ENCODE results near the gene FRS3. TPM values are rescaled to one million over a fixed set of nuclear protein-coding genes. Genes with fewer than 3 reads are reported as not detected.

Gene FRS3
- total and polyA plus RNA-seq, 9 of the 15 experiments (the other 6 are each of a cell fraction or from before 2014, with no cell fraction given): 0.03 to 3.7 (median 1.6) TPM

DNA sequence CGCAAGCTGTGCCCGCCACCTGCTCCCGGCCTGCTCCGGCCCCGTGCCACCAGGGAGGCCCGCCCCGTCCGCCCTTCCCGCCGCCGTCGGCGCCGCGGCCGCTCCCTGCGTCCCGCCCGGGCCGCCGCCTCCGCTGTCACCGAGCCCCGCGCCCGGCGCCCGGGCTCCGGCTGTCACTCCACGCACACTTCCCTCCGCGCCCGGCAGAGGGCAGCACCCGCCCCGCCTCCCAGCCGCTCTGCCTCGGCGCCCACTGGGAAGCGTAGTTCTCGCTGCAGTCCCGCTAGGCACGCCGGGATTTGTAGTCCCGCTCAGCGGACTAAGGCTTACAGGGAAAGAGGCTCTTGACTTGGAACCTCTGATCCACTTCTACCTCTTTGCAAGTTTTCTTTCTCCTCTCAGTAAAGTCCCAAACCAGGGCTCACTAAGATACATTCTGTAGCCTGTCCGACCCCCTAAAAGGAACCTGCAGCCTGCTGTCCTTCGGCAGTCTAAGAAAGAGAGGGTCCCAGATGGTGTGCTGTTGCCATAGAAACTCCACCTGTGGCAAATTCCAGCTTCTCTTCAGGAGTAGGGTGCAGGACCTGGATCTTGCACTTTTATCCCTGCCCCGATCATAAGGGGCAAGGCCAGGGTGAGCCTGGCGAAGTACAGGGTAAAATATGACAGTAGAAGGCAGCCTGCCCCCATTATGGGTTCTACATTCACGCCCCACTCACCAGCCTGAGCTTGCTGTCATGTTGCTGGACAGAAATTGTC lies 44.1 kb downstream of the FRS3 start, which contains the start of gene TFEB (continued):
- TF ChIP-seq, protein P1, sequence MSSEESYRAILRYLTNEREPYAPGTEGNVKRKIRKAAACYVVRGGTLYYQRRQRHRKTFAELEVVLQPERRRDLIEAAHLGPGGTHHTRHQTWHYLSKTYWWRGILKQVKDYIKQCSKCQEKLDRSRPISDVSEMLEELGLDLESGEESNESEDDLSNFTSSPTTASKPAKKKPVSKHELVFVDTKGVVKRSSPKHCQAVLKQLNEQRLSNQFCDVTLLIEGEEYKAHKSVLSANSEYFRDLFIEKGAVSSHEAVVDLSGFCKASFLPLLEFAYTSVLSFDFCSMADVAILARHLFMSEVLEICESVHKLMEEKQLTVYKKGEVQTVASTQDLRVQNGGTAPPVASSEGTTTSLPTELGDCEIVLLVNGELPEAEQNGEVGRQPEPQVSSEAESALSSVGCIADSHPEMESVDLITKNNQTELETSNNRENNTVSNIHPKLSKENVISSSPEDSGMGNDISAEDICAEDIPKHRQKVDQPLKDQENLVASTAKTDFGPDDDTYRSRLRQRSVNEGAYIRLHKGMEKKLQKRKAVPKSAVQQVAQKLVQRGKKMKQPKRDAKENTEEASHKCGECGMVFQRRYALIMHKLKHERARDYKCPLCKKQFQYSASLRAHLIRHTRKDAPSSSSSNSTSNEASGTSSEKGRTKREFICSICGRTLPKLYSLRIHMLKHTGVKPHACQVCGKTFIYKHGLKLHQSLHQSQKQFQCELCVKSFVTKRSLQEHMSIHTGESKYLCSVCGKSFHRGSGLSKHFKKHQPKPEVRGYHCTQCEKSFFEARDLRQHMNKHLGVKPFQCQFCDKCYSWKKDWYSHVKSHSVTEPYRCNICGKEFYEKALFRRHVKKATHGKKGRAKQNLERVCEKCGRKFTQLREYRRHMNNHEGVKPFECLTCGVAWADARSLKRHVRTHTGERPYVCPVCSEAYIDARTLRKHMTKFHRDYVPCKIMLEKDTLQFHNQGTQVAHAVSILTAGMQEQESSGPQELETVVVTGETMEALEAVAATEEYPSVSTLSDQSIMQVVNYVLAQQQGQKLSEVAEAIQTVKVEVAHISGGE (CRISPR knock-in tag; IDR thresholded peaks at IDR 0.05): peak in 1 of 3 experiments; percentile 72; a peak in 1 of 6 replicates
- no peak for TF ChIP-seq SMAD2 (IDR thresholded peaks at IDR 0.05; ENCODE audit: low read depth, low read length)
- TF ChIP-seq CEBPB (tag; IDR thresholded peaks at IDR 0.05): no peak
- TF ChIP-seq, protein P2, sequence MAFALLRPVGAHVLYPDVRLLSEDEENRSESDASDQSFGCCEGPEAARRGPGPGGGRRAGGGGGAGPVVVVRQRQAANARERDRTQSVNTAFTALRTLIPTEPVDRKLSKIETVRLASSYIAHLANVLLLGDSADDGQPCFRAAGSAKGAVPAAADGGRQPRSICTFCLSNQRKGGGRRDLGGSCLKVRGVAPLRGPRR (CRISPR knock-in tag; IDR thresholded peaks at IDR 0.05): no peak
- TF ChIP-seq ZNF143 (CRISPR knock-in tag; IDR thresholded peaks at IDR 0.05): peak; percentile 95
- peak; percentile 57; the same call in 1 of the 2 replicates for TF ChIP-seq BHLHE40 (IDR thresholded peaks at IDR 0.05; ENCODE audit: low read length)
- TF ChIP-seq TAF15 (IDR thresholded peaks at IDR 0.05; ENCODE audit: low read depth, low read length): no peak
- TF ChIP-seq NR4A1 (CRISPR knock-in tag; IDR thresholded peaks at IDR 0.05): no peak
- TF ChIP-seq NR4A1 (tag; IDR thresholded peaks at IDR 0.05): peak; percentile 41; the same call in 1 of the 2 replicates
- no peak for TF ChIP-seq HEY1 (CRISPR knock-in tag; IDR thresholded peaks at IDR 0.05; ENCODE audit: borderline replicate concordance)
- peak; percentile 87 for TF ChIP-seq HNRNPLL (IDR thresholded peaks at IDR 0.05; ENCODE audit: low read depth, low read length, poor library complexity, severe bottlenecking)
- TF ChIP-seq SMC3 (conservative IDR thresholded peaks at IDR 0.05; ENCODE audit: insufficient read depth, low read depth, low read length): peak; percentile 77
- no peak for TF ChIP-seq CSDE1 (IDR thresholded peaks at IDR 0.05)
- TF ChIP-seq, protein P3, sequence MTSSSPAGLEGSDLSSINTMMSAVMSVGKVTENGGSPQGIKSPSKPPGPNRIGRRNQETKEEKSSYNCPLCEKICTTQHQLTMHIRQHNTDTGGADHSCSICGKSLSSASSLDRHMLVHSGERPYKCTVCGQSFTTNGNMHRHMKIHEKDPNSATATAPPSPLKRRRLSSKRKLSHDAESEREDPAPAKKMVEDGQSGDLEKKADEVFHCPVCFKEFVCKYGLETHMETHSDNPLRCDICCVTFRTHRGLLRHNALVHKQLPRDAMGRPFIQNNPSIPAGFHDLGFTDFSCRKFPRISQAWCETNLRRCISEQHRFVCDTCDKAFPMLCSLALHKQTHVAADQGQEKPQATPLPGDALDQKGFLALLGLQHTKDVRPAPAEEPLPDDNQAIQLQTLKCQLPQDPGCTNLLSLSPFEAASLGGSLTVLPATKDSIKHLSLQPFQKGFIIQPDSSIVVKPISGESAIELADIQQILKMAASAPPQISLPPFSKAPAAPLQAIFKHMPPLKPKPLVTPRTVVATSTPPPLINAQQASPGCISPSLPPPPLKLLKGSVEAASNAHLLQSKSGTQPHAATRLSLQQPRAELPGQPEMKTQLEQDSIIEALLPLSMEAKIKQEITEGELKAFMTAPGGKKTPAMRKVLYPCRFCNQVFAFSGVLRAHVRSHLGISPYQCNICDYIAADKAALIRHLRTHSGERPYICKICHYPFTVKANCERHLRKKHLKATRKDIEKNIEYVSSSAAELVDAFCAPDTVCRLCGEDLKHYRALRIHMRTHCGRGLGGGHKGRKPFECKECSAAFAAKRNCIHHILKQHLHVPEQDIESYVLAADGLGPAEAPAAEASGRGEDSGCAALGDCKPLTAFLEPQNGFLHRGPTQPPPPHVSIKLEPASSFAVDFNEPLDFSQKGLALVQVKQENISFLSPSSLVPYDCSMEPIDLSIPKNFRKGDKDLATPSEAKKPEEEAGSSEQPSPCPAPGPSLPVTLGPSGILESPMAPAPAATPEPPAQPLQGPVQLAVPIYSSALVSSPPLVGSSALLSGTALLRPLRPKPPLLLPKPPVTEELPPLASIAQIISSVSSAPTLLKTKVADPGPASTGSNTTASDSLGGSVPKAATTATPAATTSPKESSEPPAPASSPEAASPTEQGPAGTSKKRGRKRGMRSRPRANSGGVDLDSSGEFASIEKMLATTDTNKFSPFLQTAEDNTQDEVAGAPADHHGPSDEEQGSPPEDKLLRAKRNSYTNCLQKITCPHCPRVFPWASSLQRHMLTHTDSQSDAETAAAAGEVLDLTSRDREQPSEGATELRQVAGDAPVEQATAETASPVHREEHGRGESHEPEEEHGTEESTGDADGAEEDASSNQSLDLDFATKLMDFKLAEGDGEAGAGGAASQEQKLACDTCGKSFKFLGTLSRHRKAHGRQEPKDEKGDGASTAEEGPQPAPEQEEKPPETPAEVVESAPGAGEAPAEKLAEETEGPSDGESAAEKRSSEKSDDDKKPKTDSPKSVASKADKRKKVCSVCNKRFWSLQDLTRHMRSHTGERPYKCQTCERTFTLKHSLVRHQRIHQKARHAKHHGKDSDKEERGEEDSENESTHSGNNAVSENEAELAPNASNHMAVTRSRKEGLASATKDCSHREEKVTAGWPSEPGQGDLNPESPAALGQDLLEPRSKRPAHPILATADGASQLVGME (CRISPR knock-in tag; IDR thresholded peaks at IDR 0.05): peak; percentile 42; the same call in 1 of the 2 replicates
- TF ChIP-seq ZC3H8 (IDR thresholded peaks at IDR 0.05): no peak

Measured in K562 (cell line).